HG02678 (cell line): ENCODE data around the gene ARHGAP19.

Experiments
- ATAC-seq: cut with Tn5 transposase; IDR thresholded peaks from one replicate; pipeline ENCODE4 v1.9.1; 2021; ENCODE audit warnings: mild to moderate bottlenecking, moderate library complexity; ENCODE audit not compliant: unreplicated experiment

ARHGAP19 gene

DNA sequence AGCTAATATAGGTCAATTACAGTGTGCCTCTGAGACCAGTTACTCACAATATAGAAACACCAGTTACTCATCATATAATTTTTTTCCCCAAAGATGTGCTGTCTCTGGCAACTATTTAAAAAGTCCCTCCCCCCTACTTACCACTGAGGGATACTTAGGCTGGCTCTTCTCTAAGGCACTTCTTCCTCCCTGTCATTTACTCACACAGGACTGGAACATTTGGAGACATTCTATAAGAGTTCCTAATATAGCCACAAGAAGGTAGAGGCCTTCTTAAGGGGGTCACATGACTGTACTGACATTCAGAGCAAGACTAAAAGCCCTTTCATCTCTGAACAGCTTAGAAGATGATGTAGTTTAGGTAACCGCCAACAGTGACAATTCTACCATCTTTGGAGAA, 62.3 kb downstream of the ARHGAP19 start:
- ATAC-seq: no peak

DNA sequence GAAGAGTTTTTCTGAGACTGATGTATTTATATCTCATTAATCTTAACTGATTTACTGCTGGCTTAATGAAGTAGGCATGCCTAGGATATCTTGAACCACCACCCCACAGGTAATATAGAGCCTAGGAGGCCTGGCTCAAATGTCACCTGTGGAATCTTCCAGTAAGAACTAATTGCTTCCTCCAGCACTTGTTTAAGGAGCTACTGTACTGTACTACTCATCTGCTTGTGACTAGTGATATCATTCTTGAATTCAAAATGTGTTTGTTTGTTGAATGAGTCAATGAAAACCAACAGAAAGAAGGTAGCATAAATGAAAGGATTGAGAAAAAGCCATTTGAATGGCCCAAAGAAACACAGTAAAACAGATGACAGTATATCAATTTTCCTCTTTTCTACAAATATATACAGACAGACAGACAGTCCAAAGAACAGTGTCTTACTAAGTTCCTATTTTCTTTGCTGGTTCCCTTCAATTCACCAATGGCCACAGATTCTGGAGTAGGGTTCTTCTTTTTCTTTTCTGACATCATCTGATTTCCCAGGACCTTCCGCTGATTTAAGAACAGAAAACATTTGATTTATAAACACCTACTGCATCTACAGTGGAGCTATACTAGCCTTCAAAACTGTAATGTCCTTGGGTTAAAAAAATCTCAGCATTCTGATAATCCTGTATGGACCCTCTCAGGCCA, 63.0 kb downstream of the ARHGAP19 start:
- no peak for ATAC-seq

DNA sequence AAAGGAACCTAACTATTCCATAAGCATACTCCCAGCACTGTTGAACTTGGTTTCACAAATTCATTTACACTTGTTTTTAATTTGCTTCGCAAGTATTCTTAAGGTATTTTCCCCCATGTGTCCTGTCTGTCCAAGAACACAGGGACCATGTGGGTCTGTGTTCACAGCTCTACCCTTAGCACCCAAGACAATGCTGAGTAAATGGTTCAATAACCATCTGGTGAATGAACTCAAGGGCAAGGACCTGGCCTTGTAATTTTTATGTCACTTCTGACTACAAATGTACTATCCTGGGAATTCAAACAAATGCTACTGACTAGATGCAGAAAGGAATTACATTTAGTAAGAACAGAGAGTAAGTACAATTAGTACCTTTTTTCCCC, 63.7 kb downstream of the ARHGAP19 start:
- ATAC-seq: no peak

DNA sequence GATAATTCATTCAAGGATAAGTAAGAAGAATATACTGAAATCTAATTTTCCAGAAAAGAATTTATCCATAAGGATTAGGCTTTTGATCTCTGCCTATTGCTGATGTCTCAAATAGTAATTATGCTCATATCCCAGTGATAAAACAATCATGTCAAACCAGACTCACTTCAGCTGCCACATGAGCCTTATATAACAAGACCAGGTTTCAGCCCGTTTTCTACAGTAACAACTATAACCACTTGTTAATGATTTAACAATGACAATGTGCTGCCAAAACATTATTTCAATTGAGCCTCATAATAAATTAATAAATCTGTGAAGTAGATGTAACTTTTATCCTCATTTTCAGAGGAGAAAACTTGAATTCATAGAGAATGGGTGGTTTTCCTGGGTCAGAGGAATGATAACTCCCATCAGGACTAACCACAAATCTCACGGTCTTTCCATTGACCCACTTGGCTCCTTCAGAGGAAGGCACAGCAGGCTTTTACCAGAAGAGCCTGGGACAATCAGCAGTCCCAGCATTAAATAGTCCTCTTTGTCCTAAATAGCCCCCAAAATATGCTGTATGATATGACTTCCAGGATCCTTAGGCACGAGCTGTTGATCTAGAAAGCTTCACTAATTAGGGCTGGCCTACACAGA, 64.2 kb downstream of the ARHGAP19 start:
- no peak for ATAC-seq

DNA sequence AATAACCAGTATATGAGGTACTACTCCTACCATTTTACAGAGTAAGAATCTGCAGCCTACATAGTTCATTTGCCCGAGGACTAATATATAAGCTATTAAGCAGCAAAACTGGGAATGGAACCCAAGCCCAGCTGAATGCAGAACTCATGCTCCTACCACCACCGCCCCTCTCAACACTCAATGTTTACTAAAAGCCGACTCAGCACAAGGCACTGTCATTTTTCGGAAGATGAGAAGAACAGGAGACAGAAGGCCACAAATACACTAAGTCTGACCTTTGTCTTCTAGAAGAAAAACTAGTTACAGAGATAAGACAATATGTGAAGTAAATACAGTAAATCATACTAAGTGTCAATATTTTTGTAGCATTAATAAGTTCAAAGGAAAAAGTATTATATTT, 66.0 kb downstream of the ARHGAP19 start:
- no peak for ATAC-seq

DNA sequence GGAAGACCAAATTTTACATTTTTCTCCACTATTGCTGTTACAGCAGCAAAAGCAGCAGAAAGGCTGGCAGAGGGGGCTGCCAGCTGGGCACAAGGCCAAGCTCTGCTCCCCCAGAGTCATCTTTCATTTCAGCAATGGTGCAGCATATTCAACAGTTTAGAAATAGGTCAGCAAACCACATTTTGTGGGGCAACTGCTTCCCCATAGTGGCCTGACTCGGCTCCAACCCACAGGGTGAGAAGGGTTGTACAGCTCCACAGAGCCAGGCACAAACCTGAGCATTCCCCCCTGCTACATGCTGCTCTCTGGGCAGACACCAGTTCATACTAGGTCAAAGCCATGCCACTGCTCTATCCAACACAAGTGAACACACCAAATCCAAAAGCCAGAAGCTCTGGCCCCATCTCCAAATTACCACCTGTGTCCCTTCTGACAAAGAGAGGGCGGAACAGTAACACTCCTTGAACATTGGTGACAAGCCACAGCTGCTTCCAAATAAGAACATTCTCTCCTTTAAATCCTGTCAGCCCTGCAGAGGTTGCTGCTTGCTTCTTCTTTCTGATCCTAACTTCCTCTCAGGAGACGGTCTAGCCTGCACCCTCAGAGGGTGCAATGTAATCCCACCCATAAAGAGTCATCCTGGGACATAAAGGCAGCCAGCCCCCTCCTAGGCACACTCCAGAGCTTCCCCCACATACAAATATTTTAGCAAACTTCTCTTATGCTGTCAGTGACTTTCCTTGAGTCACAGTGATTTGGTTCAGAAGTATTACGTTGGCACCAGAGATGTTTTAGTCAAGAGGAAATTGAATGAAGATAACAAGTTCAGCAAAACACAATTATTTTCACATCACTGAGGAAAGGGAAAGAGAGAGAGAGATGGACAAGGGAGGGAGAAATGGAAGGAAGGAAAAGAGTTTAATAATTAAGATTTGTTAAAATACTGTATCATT, 67.7 kb downstream of the ARHGAP19 start:
- ATAC-seq: no peak

DNA sequence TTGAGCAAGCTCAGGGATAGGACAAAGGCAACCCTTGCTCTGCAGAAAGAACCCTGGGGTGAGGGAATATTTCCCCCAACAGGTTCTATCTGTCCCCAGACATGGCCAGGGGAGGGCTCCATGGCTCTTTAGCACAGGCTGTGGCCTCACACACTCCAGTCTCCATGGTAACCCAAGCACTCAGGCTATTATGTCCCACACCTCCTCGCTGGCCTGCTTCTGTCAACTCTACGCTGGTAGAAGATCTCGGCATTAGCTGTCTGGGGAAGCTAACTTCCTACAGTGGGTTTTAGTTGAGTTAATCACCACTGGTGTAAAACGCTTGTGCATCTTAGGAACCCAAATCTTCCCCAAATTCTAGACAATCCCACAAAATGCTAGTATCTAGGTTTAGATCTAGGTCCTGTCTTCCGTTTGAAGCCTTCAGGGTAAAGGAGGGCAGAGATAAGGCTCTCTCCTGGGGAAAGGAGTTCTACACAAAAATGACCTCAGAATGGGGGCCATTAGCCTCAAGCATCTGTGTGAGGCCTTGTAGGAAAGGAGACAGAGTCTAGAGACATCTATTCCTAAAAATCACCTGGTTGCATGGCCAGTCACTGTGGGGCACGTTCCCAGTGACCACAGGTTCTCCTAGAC, 70.0 kb downstream of the ARHGAP19 start:
- ATAC-seq: no peak

DNA sequence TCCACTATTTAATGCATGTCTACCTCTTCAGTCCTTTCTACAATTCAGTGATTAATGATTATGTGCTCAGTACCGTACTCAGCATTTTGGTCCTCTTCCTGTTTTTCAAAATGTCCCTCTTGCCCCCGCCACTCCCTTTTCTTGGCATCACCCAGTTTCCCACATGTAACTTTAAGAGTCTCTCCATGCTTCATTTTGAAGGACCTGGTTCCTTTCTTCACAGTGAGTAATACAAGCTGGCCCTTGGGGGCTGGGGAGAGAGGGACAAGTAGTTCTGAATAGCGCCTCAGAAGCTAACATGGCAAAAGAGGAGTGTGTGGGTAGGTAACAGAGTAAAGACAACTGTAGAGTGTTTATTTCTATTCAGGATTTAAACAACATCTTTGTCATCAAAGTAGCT, 72.1 kb downstream of the ARHGAP19 start:
- no peak for ATAC-seq

DNA sequence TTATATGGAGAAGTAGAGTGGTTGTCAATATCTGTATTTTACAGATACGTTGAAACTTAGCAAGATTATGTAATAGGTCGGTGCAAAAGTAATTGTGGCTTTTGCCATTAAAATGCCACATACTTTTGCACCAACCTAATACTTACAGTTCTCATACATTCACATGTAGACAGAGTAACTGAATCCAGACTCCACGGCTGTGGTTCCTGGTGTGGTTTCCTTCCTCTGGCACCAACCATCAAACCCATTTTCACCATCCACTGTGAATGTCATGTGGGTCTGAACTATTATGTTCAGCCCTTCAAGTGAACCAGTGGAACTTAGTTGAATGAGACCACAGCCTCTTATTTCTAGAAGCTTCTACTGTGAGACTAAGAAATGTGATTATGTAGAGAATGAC, 75.1 kb downstream of the ARHGAP19 start:
- ATAC-seq: no peak

DNA sequence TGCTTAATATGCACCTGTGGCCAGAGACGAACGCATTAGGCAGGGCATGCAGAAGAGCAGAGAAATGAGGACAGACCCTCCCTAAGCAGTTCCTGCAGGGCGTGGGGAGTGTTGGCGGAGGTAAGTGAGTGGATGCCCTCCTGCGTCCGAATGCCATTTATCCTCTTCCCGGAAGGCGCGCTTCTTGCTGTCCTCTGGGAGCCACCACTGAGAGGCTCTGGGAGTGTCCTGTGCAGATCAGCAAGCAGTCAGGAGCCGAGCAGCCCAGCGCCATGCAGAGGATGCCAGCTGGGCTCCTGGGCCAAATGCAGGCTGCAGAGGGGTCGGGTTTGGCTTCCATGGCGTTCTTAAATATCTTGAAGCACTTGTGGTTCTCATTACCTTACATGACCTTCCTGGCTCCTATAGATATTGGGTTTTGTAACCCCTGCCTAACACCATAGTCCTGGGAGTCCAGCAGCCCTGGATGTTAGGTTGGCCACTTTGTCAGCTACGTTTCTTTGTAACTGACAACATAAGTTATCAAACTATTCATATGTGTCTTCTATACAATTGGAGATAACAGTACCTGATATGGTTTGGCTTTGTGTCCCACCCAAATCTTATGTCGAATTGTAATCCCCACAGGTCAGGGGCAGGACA, 76.7 kb downstream of the ARHGAP19 start:
- ATAC-seq: no peak

DNA sequence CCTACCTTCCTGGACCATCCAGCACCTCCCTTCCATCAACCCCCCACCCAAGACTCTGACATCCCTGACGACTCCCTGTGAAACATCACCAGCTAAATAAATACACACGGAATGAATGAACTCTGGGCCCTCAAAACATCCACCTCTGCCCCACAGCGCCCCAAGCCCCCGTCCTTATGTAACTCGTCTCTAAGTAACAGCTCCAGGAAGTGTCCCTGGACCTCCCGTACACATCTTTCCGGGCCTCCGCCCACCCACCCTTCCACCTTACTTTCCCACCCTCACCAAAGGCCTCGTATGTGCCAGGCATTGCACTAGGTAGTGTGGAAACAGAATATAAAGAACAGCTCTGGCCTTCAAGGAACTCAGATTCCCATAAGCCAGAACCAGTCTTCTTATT, 79.0 kb downstream of the ARHGAP19 start:
- no peak for ATAC-seq

DNA sequence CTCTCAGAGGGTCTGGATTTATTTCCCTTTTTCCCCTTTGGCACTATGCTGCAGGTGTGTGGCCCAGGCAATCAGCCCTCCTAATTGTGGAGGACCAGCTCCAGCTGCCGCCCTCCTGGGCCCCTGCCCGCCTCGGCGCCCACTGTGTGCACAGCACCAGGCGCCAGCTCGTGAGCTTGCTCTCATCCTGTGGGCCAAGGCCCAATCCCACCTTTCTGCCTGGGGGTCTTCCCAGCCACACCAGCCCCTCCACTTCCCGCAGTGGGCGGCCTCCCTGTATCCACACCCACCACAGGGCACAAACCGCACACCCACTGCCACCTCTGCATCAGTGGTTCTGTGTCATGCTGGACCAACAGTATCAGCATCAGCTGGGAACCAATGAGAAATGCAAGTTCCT, 81.2 kb downstream of the ARHGAP19 start:
- no peak for ATAC-seq

DNA sequence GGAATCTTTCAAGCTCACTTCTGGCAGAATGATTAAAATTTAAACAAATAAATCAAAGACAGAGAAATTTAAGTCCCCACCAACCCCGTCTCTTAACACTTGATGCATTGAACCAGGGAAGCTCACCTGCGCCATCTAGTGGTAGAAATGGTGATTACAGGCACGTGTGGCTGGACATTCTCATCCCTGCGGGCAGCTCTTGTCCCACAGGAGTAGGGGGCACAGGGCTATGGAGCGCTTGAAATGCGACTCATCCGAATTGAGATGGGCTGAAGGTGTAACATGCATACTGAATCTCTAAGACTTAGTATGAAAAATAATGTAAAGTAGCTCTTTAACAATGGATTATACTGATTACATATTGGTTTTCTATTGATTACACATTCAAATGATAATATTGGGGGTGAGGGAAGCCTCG, 81.9 kb downstream of the ARHGAP19 start:
- ATAC-seq: no peak

DNA sequence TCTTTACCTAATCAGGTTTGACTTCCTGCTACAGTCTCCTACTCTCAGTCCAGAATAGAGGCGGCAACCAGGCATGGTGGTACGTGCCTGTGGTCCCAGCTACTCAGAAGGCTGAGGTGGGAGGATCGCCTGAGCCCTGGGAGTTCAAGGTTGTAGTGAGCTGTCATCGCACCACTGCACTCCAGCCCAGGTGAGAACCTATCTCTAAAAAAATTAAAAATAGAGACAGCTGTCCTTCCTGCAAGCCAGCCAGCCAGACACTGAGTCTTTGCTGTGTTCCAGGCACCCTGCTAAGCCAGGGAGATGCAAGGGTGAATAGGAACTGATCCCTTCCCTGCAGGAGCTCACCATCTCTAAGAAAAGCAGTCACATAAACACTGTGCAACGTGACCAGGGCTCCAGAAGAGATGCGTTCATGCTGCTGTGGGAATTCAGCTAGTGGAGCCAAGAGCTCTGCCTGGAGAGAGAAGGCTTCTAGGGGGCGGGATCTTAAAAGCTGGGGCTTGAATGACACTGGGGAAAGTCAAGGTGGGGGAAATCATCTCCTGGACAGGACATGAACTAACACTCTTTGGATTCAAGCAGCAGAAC, 84.6 kb downstream of the ARHGAP19 start:
- ATAC-seq: no peak

DNA sequence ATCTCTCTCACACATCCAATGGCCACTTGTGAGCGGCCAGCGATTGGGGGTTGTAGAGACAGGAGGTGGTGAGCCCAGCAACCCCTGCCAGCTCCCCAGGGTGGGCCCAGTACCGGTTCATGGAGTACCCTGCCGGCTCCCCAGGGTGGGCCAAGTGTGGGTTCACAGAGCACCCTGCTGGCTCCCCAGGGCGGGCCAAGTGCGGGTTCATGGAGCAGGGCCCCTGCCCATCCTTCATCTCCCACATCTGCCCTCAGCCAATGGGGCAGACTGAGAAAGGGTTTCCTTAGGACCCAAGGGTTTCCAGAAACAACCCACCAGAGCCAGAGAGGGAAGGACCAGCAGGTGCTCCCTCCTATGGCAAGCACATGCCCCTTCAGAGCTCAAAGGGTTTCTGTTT, 85.3 kb downstream of the ARHGAP19 start:
- ATAC-seq: no peak

DNA sequence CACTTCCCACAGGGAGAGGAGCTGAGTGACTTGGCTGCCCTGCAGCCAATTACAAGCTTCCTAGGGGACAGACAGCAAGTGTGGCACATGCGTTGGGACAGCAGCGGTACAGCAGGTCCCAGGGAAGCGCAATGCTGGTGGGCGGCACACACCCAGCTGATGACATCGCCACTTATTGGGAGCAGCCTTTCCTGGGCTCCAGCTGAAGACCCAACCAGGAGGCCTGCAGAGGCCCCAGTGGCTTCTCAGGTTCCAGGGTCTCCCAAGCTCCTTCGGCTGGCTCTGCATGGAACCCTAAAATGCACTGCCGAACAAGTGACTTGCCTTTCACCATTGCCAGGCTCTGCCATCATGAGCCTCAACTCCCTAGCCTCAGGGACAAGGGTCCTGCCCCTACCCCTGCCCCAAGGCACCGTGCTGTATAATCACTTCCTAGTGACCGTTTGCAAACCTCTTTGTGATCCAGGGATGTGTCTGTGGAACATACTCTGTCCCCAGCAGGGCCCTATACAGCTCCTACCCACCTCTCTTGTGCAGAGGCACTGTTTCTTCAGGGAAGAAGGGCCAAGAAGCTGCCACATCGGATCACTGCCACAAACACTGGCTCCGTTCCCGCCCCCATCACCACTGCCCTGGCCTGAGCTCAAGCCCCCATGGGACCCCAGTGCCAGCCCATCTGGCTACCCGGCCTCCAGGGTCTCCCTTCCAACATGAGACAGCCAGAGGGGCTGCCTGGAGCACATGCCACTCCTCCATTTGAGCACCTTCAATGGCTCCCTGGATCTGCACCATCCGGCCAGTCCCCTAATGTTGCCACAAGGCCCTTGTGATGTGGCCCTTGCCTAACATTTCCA, 87.4 kb downstream of the ARHGAP19 start:
- no peak for ATAC-seq

DNA sequence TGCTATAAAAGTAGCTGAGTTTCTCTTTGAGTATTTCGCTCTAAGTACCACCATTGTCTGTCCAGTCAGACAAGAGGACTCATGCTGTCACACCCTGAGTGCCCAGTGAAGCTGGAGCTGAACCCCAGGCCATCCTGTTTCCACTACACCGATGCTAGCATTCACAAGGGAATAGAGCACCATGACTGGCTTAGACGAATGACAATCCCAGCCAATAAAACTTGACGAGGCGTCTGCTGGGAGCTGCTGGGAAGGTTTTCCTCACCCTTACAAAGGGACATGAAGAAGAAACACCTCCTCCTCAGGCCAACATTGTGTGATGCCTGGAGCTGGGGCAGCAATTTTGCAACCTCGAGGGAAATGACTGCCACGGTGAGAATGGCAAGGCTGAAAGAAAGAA, 89.2 kb downstream of the ARHGAP19 start:
- ATAC-seq: no peak

DNA sequence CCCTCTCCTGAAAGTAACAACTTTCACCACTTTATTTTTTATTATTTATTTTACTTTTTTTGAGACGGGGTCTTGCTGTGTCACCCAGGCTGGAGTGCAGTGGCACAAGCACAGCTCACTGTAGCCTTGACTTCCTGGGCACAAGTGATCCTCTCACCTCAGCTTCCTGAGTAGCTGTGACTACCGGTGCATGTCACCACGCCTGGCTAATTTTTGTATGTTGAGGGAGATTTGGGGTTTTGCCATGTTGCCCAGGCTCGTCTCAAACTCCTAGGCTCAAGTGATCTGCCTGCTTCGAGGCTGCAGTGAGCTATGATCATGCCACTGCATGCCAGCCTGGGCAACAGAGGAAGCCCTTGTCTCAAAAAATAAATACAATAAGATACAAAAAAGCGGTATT, 91.8 kb downstream of the ARHGAP19 start:
- no peak for ATAC-seq

DNA sequence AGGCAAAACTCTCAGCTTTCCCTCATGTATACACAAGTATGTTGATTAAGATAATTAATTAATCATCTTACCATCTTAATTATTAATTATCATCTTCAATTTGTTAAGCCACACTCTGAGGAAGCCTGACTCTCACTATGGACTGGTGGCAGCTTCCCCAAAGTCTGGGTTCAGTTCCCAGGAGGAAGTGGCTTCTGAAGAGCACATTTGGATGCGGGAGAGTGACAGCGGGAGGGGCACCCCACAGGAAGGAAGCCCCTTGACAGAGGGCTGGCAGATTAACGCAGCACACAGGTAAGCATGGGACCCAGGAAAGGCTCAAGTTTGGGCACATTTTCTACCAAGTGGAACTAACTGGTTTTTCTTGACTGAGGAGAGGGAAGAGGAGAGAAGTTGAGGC, 93.3 kb downstream of the ARHGAP19 start:
- no peak for ATAC-seq
